Adipocyte (in vitro differentiated cells): ENCODE measurements around the gene PCGF3.
"Not testable (repeated sequence)": the region's sequence is repeated elsewhere in the genome, so short reads cannot be mapped to it uniquely, and the experiment has no call there.

ENCODE experiments used
- DNase-seq: peaks from one replicate; pipeline ENCODE4 v3.0.0-alpha.2; 2015; ENCODE audit warnings: low read depth
- H3K27me3 ChIP-seq: replicated peaks from 2 replicates; pipeline ENCODE4 v1.7.0; 2013; ENCODE audit warnings: mild to moderate bottlenecking, low read length, moderate library complexity; ENCODE audit not compliant: control insufficient read depth, insufficient read depth
- H3K36me3 ChIP-seq: 2 replicates; pipeline ENCODE4 v1.7.0; 2013; ENCODE audit warnings: low read length, mild to moderate bottlenecking, moderate library complexity; ENCODE audit not compliant: control insufficient read depth, insufficient read depth, severe bottlenecking
- H3K4me1 ChIP-seq: 2 replicates; pipeline ENCODE4 v1.7.0; 2013; ENCODE audit warnings: mild to moderate bottlenecking, low read length, moderate library complexity; ENCODE audit not compliant: control insufficient read depth, insufficient read depth
- H3K4me3 ChIP-seq: 2 replicates; pipeline ENCODE4 v1.7.0; 2013; ENCODE audit warnings: mild to moderate bottlenecking, low read length, moderate library complexity
- H3K9ac ChIP-seq: 2 replicates; pipeline ENCODE4 v1.7.0; 2013; ENCODE audit warnings: mild to moderate bottlenecking, low read length, moderate library complexity
- H3K9me3 ChIP-seq: 2 replicates; pipeline ENCODE4 v1.7.0; 2013; ENCODE audit warnings: mild to moderate bottlenecking, low read length, moderate library complexity; ENCODE audit not compliant: control insufficient read depth

Gene PCGF3

DNA sequence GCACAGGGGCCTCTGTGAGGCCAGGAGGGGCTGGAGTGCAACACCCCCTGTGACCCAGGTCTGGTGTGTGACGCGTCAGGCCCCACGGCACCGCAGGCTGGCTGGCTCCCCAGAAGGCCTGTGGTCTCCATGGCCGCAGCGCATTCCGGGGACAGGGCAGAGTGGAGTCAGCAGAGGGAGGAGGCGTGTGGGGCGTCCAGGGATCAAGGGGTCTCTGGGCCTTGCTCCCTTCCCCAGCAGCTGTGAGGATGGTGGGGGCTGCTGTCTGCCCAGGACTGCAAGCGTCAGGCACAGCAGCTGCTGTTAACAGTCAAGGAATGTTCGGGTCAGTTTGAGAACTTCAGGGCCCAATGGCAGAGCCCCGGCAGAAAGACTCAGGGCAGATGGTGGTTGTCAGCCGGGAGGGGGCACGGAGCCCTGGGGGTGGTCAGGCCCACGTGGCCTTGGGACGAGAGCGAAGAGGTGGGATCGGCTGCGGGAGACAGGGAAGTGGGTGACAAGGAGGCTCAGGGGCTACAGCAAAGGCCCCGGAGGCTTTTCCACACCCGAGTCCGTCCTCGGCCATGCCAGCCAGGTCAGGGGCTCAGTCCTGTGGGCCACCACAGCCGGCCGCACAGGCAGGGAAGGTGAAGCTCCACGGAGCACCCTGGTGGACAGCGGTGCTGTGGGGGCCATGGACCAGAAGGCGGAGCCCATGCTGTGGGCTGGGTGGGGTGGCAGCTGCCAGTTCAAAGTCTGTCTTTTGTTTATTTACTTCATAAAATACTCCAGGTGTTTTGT, 18.3 kb downstream of the PCGF3 start:
- Histone ChIP-seq H3K9ac (no peak overlapping the region), H3K9me3 (no peaks in the 10 kb centered on the region), H3K27me3 (no peaks in the 10 kb centered on the region), H3K4me1 (peaks cover 25% of the 10 kb centered on the region), H3K36me3 (peaks cover 10% of the 10 kb centered on the region), H3K4me3 (no peak overlapping the region)
- DNase-seq = no peak

DNA sequence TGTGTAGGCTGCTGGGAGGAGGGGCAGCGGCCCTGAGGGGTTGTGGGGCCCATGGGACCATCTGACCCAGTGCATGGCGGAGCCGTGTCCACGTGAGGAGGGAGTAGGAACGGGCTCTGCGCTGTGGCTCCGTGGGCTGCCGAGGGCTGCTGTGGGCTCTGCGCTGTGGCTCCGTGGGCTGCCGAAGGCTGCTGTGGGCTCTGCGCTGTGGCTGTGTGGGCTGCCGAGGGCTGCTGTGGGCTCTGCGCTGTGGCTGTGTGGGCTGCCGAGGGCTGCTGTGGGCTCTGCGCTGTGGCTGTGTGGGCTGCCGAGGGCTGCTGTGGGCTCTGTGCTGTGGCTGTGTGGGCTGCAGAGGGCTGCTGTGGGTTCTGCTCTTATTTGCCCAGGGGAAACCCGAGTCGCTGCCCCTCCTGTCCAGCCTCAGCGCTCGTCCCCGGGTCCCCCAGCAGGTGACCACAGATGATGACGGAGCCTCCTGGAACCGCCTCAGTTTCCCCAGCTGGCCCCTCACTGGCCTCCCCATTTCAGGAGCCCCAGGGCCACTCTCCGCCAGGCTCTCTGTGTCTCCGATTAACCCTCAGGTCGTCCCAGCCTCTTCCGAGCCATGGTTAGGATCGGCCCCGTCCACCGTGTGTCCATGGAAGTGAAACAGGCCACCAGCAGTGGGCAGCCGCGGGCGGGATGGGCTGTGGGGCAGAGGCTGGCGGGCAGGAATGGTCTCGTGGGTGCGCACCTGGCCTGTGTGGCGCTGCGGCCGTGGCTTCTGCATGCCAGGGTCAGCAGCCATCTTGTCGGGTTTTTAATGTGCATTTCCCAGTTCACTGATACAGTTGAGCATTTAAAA, 20.0 kb downstream of the PCGF3 start:
- H3K4me3 ChIP-seq = no peak overlapping the region
- H3K36me3 ChIP-seq = peaks cover 11% of the 10 kb centered on the region
- no peaks in the 10 kb centered on the region for H3K9me3 ChIP-seq
- H3K4me1 ChIP-seq = peaks cover 25% of the 10 kb centered on the region
- peak overlapping the region; percentile 66 for H3K9ac ChIP-seq
- H3K27me3 ChIP-seq = no peaks in the 10 kb centered on the region
- DNase-seq = no peak

DNA sequence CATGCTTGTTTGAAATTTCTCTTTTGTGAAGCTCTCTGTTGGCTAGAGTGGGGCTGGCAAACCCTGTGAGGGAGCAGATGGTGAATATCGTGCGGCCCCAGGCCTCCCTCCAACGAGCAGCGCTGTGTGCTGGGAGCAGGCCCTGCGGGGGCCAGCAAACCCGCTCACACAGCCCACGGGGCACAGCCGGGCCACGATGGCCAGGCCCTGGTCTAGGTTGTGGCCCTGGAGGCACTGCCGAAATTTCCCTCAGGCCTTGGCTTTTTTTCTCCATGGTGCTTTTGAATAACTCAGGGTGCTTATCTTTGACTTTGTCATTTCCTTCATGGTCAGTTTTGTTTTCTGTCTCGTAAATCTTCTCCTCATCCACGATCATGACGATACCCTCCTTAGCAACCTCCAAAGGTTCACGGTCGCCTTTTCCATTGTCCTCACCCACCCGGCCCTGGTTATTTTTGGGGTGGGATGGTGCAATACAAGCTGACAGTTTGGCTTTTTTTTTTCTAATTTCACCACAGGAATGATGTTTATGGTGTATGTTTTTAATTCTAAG, 20.7 kb downstream of the PCGF3 start:
- Histone ChIP-seq H3K27me3 (no peaks in the 10 kb centered on the region), H3K4me1 (peaks cover 19% of the 10 kb centered on the region), H3K36me3 (peaks cover 17% of the 10 kb centered on the region), H3K9me3 (no peaks in the 10 kb centered on the region), H3K9ac (peak overlapping the region; percentile 66), H3K4me3 (no peak overlapping the region)
- peak; percentile 68 for DNase-seq

DNA sequence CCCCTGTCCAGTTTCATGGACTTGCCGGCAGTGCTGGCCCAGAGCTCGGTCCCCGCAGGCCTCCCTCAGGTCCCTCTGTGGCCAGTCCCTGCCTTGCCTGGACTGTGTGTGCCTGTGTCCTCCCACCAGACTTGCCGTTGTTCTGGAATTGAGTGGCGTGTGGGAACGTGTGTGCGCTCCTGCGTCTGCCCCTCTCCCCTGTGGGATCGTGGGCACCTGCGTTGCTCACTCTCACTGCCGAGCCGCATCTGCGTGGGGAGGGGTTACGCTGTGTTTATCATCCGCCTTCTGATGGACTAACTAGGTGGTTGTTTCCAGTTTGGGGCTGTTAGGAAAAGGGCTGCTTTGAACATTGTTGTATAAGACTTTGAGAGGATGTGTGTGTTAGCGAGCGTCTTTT, 21.2 kb downstream of the PCGF3 start:
- Histone ChIP-seq H3K36me3 (peaks cover 17% of the 10 kb centered on the region), H3K9ac (peak overlapping the region; percentile 66), H3K9me3 (no peaks in the 10 kb centered on the region), H3K4me1 (peaks cover 17% of the 10 kb centered on the region), H3K27me3 (no peaks in the 10 kb centered on the region), H3K4me3 (no peak overlapping the region)
- DNase-seq = no peak

DNA sequence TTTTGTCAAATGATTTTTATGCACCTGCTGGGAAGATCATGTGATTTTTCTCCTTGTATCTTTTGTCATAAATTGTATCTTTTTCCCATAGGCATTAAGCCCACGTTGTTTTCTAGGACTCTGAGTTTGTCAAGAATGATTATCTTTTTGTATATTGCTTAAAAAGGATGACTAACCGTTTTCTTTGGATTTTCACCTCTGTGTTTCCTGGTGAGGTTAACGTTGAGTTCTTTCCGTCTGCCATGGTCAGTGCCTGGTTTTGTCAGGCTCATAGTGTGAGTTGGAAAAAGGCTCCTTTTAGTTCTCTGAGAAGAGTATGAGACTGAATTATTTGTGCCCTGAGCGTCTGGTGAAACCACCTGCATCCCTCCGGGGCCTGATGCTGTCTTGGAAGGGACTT, 21.9 kb downstream of the PCGF3 start:
- H3K4me1 ChIP-seq = peaks cover 17% of the 10 kb centered on the region
- no peak for DNase-seq
- no peak overlapping the region for H3K9ac ChIP-seq
- H3K36me3 ChIP-seq = peaks cover 21% of the 10 kb centered on the region
- H3K4me3 ChIP-seq = no peak overlapping the region
- H3K9me3 ChIP-seq = no peaks in the 10 kb centered on the region
- no peaks in the 10 kb centered on the region for H3K27me3 ChIP-seq

DNA sequence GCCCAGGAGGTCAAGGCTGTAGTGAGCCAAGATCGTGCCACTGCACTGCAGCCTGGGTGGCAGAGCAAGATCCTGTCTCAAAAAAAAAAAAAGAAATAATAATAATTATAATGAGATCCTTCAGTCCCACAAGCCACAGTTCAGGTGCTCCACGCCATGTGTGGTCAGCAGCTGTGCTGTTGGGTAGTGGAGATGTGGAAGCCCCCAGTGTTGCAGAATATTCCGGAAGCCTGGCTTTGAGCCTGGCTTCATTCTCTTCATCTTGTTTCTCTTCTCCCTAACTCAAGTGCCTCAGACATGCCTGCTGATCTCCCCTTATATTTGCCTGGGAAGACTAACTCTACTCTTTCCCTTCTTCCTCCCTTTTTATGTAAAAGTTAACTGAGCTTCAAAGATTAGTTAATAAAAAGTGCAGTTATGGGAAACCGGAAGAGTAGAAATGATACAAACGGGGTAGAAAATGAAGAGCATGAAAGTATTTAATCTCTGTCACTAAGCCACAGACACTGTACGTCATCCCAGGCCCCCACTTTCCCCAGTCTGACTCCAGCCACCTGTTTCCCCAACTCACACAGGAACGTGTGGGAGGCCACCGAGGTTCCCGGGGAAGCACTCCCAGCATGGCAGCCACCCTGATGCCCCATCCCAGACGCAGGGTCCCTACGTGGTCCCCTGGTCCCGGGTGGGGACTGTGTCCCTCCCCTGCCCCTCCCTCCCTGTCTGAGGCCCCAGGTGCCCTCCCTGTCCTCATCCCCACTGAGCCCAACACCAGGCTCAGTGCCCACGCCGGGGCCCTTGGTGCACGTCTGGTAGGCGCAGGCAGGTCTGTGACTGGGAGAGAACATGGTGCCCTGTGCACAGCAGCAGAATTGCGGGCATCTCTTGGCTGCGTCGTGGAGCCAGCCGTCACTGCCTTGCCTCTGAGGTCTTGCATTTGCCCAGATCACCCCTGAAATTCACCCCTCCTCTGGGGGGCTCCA, 24.0 kb downstream of the PCGF3 start:
- Histone ChIP-seq H3K27me3 (no peaks in the 10 kb centered on the region), H3K4me1 (peaks cover 17% of the 10 kb centered on the region), H3K4me3 (no peak overlapping the region), H3K9ac (no peak overlapping the region), H3K36me3 (peaks cover 31% of the 10 kb centered on the region), H3K9me3 (no peaks in the 10 kb centered on the region)
- no peak for DNase-seq

DNA sequence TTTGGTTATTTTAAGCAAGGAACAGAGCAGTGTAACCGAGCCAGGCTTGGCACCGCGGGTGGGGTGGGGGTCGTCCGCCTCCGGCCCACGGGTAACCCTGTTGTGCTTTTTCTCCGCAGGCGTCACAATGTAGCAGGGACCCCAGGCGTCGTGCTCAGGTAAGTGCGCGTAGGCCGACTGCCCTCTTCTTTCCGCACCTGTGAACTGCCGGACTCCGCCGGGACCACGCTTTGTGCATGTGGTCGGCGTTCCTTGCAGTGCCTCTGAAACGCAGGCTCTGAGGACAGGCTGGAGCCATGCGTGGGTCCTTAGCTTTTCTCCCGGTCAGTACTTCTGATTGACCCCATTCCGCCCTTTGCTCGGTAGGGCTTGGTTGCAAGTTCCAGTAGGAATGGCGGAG, 24.9 kb downstream of the PCGF3 start:
- Histone ChIP-seq H3K9me3 (no peaks in the 10 kb centered on the region), H3K9ac (no peak overlapping the region), H3K4me1 (peaks cover 17% of the 10 kb centered on the region), H3K27me3 (no peaks in the 10 kb centered on the region), H3K4me3 (no peak overlapping the region), H3K36me3 (peaks cover 40% of the 10 kb centered on the region)
- no peak for DNase-seq

DNA sequence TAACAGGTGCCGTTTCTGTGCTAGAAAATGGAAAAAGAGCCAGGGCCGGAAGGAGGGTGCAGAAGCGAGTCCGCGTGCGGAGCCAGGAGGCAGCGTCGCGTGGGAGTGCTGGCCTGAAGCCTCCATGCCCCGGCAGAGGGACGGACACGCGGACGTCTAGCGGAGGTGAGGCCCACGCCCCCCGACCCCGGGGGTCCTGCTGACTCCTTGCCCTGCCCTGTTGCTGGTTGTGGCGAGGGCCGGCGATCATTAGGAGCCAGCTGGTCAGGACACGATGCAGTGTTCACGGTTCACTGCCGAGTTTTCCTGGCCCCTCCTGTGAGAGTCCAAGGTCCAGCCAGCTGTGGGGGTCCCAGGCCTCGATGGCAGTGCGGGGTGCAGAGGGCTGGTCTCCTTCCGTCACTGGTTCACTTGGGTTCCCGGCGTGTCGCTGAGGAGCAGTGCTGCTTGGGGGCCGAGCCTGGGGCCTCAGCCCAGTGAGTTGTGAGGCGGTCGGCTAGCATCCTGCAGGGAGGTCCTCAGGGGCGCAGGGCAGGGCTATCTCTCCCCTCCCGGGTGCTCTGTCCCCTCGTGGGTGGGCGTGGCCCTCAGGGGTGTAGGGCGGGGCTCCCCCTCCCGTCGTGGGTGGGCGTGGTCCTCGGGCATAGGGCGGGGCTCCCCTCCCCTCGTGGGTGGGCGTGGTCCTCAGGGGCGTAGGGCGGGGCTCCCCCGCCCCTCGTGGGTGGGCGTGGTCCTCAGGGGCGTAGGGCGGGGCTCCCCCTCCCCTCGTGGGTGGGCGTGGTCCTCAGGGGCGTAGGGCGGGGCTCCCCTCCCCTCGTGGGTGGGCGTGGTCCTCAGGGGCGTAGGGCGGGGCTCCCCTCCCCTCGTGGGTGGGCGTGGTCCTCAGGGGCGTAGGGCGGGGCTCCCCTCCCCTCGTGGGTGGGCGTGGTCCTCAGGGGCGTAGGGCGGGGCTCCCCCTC, 25.6 kb downstream of the PCGF3 start:
- not testable (repeated sequence) for H3K4me3 ChIP-seq, H3K9me3 ChIP-seq, H3K9ac ChIP-seq, H3K27me3 ChIP-seq, DNase-seq
- H3K4me1 ChIP-seq = peaks cover 13% of the 10 kb centered on the region
- H3K36me3 ChIP-seq = peaks cover 45% of the 10 kb centered on the region

DNA sequence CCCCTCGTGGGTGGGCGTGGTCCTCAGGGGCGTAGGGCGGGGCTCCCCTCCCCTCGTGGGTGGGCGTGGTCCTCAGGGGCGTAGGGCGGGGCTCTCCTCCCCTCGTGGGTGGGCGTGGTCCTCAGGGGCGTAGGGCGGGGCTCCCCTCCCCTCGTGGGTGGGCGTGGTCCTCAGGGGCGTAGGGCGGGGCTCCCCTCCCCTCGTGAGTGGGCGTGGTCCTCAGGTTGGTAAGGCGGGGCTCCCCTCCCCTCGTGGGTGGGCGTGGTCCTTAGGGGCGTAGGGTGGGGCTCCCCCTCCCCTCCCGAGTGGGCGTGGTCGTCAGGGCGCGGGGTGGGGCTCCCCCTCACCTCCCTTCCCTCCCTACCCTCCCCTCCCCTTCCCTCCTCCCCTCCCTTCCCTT, 26.3 kb downstream of the PCGF3 start:
- H3K4me1 ChIP-seq, H3K9ac ChIP-seq, H3K9me3 ChIP-seq, H3K27me3 ChIP-seq, H3K4me3 ChIP-seq, DNase-seq: not testable (repeated sequence)
- H3K36me3 ChIP-seq = peaks cover 48% of the 10 kb centered on the region

DNA sequence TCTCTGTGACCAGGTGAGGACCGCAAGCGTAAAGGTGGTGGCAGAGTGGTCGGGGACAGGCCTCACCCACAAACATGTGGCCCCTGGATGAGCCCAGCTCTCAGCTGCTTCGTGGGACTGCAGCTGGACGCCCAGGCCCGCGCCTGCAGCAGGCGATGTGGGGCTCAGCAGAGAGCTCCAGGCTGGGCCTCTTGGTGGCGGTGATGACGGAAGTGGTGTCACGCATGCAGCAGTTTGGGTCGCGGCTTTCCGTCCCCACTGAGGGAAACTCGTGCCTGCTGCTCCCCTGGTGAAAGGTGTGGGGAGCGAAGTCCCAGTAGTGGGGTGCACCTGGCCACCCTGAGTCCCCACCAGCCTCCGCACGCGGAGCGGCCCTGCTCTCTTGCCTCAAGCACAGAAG, 26.9 kb downstream of the PCGF3 start:
- H3K4me3 ChIP-seq = no peak overlapping the region
- H3K27me3 ChIP-seq = no peaks in the 10 kb centered on the region
- H3K4me1 ChIP-seq = peaks cover 3% of the 10 kb centered on the region
- H3K36me3 ChIP-seq = peaks cover 53% of the 10 kb centered on the region
- no peak for DNase-seq
- no peak overlapping the region for H3K9ac ChIP-seq
- H3K9me3 ChIP-seq = no peaks in the 10 kb centered on the region
